T-helper 22 cell (primary cell): Measurements from ENCODE around the gene AP1G1.
"Not testable (repeated sequence)": the region's sequence is repeated elsewhere in the genome, so short reads cannot be mapped to it uniquely, and the experiment has no call there.

Experiments used
- DNase-seq: peaks from one replicate; pipeline ENCODE4 v3.0.0-alpha.2; 2020; ENCODE audit warnings: low read depth

The AP1G1 gene

GRCh38 chr16:71808593-71809459, at the start of gene AP1G1:
Gene AP1G1, minus strand, starts transcription at chr16:71808834. Its CDS starts 19,355 bp downstream, at chr16:71789479.
- DNase-seq = peak; percentile 94

DNA sequence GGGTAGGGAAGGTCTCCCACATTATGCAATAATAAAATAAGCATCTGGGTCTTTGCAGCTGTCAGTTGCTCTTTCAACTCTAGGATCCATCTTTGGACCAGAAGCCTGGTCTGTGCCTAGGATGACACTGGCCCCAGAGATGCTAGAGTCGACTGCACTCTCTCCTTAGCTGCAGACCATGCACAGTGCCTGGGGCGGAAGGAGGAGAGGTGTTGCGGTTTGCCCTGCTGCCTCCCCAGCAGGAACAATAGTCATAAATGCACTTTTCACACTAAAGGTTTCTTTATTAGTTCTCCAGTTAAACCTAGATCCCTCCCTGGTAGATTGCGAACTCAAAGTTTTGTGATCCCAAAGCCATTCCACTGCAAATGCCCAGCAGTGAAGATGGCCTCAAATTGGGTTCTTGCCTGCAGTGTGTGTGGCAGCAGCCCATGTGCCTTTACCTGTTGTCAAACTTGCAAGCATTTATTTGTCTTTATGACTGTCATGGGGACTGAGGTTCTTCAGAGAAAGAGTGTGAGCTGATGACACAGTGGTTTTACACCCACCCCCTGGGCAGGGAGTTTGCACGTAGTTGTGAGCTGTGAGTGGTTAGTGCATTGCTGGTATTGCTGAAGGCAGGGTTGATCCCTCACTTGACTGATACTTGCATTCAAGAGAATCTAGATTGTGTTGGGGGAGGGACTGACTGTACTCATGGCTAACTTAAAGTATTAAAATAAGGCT, 47.5 kb upstream of the AP1G1 start:
- no peak for DNase-seq

GRCh38 chr16:71854369-71854948, 45.8 kb upstream of the AP1G1 start:
- no peak for DNase-seq

DNA sequence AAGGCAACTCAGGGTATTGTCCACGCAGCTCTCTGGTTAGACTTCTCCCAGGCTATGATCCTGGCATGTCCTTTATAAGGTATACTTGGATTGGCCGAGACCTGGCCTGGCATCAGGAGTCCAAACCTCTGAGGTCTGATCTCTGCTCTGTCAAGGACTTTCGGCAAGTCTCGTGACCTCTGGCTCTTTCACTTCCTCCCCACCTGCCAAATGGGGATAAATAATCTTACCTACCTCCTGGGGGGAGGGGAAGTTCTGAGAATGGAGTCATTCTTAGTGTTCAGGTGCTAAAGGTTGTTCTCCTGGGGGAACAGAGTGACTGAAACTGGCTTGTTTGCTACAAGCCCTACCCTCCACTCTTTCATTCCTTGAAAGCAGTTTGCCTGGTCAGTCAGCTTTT, 44.8 kb upstream of the AP1G1 start:
- no peak for DNase-seq

- DNase-seq = no peak
Measured at GRCh38 chr16:71852561-71852960, 43.9 kb upstream of the AP1G1 start.

DNA sequence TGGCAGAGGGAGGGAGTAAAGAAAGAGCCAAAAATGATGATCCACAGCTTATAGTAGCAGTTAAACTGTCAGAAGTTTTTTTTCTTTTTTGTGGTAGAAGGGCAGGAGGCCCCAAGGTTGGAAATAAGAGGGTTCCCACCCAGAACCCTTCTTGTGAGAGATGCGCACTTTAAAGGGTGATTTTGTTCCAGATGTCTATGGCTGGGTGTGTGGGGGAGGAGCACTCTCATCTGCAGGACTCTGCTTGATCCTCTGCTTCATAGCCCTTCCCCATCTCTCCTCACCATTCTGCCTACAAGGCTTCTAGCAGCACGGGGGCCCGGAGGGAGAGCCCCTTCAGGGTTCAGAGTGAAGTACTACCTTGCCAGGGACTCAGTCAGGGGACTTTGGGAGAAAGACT, 43.5 kb upstream of the AP1G1 start:
- no peak for DNase-seq

- DNase-seq = no peak
Measured at GRCh38 chr16:71851746-71852145, 43.1 kb upstream of the AP1G1 start.

- DNase-seq = no peak
Measured at GRCh38 chr16:71848622-71849021, 40.0 kb upstream of the AP1G1 start.

GRCh38 chr16:71847096-71847495, 38.5 kb upstream of the AP1G1 start:
- DNase-seq = no peak

DNA sequence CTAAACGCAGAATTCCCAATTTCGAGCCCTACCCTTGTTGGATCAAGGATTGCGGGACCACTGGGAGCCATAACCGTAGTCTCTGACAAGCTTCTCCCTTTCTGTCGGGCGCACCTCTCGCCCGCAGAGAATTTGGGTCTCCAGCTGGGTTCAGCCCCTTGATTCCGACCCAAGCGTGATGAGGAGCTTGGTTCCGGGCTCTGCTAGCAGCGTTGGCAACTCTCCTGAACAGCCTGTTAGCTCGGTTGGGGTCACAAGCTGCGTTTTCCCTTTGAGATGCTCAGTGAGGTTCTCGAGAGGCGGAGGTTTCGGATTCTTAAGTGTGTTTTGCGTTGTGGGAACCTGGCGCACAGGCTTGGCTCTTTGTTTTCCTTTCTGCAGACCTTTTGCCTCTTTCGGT, 37.8 kb upstream of the AP1G1 start:
- no peak for DNase-seq

- peak; percentile 86 for DNase-seq
Measured at GRCh38 chr16:71845639-71846430, 37.2 kb upstream of the AP1G1 start, which contains the start of gene ATXN1L. Gene ATXN1L, plus strand, starts transcription at chr16:71845976. Its CDS starts 3,765 bp downstream, at chr16:71849741.

DNA sequence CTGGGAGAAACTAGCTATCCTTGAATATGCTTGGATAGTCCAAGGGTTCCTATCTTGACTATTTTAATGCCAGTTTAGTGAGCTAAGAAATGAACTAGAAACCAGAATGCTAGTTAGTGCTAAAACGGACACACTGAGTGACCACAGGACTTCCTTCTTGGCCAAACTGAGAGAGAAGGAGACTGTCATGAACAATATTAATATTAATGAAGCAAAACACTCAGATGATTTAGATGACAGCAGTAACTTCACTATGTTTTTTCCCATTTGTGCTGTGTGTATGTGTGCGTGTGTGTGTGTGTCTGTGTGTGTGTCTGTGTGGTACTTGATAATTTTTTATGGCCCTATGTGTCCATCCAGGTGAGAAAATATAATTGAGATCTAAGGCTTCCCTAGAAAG, 34.9 kb upstream of the AP1G1 start:
- no peak for DNase-seq

DNA sequence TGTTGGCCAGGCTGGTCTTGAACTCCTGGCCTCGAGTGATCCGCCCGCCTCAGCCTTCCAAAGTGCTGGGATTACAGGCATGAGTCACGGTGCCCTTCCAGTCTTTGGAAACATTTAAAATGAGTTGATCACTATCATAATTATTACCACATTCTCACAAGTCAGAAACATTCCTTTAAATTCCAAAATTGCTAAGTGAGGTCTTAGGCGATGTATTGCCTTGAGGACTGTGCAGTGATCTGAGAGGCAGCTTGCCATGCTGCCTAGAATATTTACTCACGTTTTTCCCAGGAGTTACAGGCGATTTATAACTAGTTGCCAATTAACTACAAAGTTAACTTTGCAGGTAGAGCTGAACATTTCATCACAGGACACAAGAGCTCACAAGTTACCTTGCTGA, 31.4 kb upstream of the AP1G1 start:
- DNase-seq = no peak

GRCh38 chr16:71837150-71837549, 28.5 kb upstream of the AP1G1 start:
- no peak for DNase-seq

- no peak for DNase-seq
Measured at GRCh38 chr16:71834291-71834690, 25.7 kb upstream of the AP1G1 start.

DNA sequence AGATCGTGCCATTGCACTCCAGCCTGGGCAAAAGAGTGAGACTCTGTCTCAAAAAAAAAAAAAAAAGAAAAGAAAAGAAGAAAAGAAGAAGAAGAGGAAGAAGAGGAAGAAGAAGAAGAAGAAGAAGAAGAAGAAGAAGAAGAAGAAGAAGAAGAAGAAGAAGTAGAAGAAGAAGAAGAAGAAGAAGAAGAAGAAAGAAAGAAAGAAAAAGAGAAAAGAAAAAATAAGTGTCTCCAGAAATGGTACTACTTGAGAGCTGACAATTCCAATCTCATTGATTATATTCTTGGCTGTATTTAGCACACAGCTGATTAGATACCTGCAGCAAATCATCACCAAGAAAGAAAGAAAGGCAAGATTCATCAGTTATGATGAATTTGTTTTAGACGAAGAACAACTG, 23.5 kb upstream of the AP1G1 start:
- DNase-seq = not testable (repeated sequence)

GRCh38 chr16:71831698-71832097, 23.1 kb upstream of the AP1G1 start:
- not testable (repeated sequence) for DNase-seq

GRCh38 chr16:71830359-71830758, 21.7 kb upstream of the AP1G1 start:
- DNase-seq = no peak

- no peak for DNase-seq
Measured at GRCh38 chr16:71826533-71827017, 17.9 kb upstream of the AP1G1 start.

DNA sequence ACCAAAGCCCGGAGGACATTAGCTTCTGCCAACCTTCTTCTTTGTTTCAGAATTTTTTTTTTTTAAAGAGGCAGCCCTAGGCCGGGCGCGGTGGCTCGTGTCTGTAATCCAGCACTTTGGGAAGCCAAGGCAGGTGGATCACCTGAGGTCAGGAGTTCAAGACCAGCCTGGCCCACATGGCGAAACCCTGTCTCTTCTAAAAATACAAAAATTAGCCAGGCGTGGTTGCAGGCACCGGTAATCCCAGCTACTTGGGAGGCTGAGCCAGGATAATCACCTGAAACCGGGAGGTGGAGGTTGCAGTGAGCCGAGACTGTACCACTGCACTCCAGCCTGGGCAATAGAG, 8.5 kb upstream of the AP1G1 start:
- DNase-seq = not testable (repeated sequence)

DNA sequence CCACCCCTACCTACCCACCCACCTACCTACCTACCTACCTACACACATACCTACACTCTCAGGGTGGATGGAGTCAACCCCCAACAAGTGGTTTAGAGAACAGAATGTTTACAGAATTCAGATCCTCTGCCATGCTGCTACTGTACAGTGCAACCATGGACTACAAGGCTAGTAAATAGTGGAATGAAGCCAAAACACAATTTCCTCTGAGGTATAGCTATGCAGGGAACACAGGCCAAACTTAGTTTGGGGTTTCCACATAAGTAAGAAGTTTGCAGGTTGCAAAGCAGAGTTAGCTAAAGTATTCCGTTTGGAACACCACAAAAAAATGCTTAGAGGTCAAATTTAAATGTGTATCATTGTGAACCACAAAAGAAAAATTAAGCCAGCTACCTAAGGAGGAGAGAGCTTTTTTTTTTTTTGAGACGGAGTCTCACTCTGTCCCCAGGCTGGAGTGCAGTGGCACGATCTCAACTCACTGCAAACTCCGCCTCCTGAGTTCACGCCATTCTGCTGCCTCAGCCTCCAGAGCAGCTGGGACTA, 2.7 kb upstream of the AP1G1 start:
- no peak for DNase-seq

- not testable (repeated sequence) for DNase-seq
Measured at GRCh38 chr16:71810155-71810530, 1.5 kb upstream of the AP1G1 start.
